SK-N-SH treated with all-trans-retinoic acid at 6 μM for 48 hours (cell line): Measurements from ENCODE around the gene ROMO1.

Experiments used
- BACH2 ChIP-seq: fragments of 250-450 bp; sonication (Bioruptor Pico); IDR thresholded peaks from 2 replicates; pipeline ENCODE4 v1.9.0; 2021; ENCODE audit warnings: mild to moderate bottlenecking, borderline replicate concordance
- CREB5 ChIP-seq: fragments of 250-450 bp; sonication (Bioruptor Pico); IDR thresholded peaks from 2 replicates; pipeline ENCODE4 v1.5.1; 2020; ENCODE audit warnings: low read depth, mild to moderate bottlenecking, moderate library complexity
- CSRNP3 ChIP-seq: fragments of 250-450 bp; sonication (Bioruptor Pico); IDR thresholded peaks from 2 replicates; pipeline ENCODE4 v1.5.1; 2021; ENCODE audit warnings: mild to moderate bottlenecking, moderate library complexity
- GLIS3 ChIP-seq: fragments of 250-450 bp; sonication (Bioruptor Pico); IDR thresholded peaks from 2 replicates; pipeline ENCODE4 v1.5.0; 2020; ENCODE audit warnings: mild to moderate bottlenecking, moderate library complexity
- PATZ1 ChIP-seq: fragments of 250-450 bp; sonication (Bioruptor Pico); IDR thresholded peaks from 2 replicates; pipeline ENCODE4 v1.8.0; 2020; ENCODE audit warnings: mild to moderate bottlenecking, moderate library complexity, borderline replicate concordance
- RARB ChIP-seq: fragments of 250-450 bp; sonication (Bioruptor Pico); IDR thresholded peaks from 2 replicates; pipeline ENCODE4 v1.8.0; 2021; ENCODE audit warnings: mild to moderate bottlenecking, moderate library complexity
- ZFP3 ChIP-seq: fragments of 250-450 bp; sonication (Bioruptor Pico); IDR thresholded peaks from 2 replicates; pipeline ENCODE4 v1.5.0; 2020; ENCODE audit warnings: mild to moderate bottlenecking, moderate library complexity
- ZFP30 ChIP-seq: fragments of 450-650 bp; formaldehyde crosslinking; IDR thresholded peaks from 2 replicates; pipeline ENCODE4 v1.5.0; 2022; ENCODE audit warnings: mild to moderate bottlenecking, moderate library complexity
- ZNF565 ChIP-seq: fragments of 450-650 bp; formaldehyde crosslinking; conservative IDR thresholded peaks from 2 replicates; pipeline ENCODE4 v1.5.0; 2020; ENCODE audit warnings: low read depth, mild to moderate bottlenecking, moderate library complexity

DNA sequence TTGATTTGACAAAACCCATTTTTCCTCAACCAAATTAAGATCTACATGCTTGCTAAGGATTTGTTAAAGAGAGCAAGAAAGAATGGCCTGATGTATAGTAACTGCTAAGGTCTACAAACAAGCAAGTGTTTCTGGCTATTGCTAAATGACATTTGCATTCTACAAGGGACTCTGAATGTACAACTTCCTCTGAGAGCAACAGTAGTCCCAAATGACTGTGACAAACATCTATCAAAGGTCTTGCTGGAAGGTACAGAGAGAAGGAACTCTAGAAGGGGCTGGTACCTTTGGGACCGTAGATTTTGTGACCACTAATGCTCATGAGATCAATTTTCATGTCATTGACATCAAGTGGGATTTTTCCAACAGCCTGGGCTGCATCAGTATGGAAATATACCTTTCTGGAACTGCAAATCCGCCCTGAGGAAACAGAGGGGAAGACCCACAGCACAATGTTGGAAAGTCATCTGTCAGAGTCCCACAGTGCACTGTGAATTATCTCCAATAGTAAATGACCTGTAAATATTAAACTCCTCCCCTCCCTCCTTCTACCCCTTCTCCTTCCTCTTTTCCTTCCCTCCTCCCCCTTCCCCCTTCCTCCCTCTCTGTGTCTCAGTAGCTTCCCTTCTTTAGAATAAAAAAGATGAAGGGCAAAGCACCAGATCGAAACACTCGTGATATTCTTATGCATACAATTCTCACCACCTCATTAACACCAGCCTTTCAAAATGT lies 18.6 kb upstream of the ROMO1 start:
- TF ChIP-seq GLIS3 (CRISPR knock-in tag) (no peak), ZFP3 (CRISPR knock-in tag) (no peak), ZFP30 (no peak), PATZ1 (CRISPR knock-in tag) (no peak), CSRNP3 (CRISPR knock-in tag) (no peak), BACH2 (no peak), CREB5 (CRISPR knock-in tag) (no peak), ZNF565 (CRISPR knock-in tag) (no peak), RARB (no peak)
